ENCODE measurements around the gene PRKAR1A.
"Not testable (repeated sequence)": the region's sequence is repeated elsewhere in the genome, so short reads cannot be mapped to it uniquely, and the experiment has no call there.

PRKAR1A gene

GRCh38 chr17:68578236-68578635 is 66.0 kb downstream of the PRKAR1A start:
- DNase-seq (ENCODE audit: low read depth in 1 of 2, low spot score in 1 of 2) = no peak

DNA sequence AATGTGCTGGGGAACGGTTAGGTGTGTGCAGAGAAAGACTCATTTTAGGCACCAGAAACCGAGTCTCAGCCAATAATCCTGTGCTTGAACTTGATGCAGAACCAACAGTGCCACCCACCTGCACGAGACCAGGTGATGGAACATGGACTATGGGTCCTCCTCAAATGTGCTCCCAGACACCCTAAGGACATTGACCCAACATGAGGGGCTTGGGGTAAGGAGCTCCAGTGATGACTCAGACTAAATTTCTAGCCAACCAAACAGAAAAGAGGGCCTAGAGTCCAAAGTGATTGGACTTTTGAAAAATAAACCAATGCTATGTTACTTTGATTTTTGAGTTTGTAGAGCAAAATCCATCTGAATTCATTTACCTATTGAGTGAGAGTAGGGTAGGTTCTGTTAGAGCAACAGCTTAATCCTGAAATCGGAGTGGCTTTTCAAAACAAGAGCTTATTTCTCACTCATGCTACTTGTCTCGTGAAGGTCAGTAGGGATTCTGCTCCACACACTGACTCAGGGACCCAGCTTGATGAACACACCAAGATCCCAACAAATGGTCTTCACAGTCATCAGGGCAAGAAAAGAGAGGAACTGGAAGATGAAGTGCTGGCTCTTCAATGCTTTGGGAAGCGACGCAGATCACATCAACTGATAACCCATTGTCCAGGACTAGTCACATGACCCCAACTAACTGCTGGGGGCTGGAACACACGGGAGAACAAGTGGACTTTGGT is 67.1 kb downstream of the PRKAR1A start:
- no peak for DNase-seq (ENCODE audit: low read depth in 1 of 2, low spot score in 1 of 2)

- no peak for DNase-seq (ENCODE audit: low read depth in 1 of 2, low spot score in 1 of 2)
Observed at GRCh38 chr17:68580236-68580770, 68.1 kb downstream of the PRKAR1A start.

GRCh38 chr17:68581863-68582645 is 69.8 kb downstream of the PRKAR1A start:
- no peak for DNase-seq (ENCODE audit: low read depth in 1 of 2, low spot score in 1 of 2)

- not testable (repeated sequence) for DNase-seq (ENCODE audit: low read depth in 1 of 2, low spot score in 1 of 2)
Observed at GRCh38 chr17:68582867-68583266, 70.6 kb downstream of the PRKAR1A start.

- no peak for DNase-seq (ENCODE audit: low read depth in 1 of 2, low spot score in 1 of 2)
Observed at GRCh38 chr17:68584581-68585303, 72.5 kb downstream of the PRKAR1A start.

DNA sequence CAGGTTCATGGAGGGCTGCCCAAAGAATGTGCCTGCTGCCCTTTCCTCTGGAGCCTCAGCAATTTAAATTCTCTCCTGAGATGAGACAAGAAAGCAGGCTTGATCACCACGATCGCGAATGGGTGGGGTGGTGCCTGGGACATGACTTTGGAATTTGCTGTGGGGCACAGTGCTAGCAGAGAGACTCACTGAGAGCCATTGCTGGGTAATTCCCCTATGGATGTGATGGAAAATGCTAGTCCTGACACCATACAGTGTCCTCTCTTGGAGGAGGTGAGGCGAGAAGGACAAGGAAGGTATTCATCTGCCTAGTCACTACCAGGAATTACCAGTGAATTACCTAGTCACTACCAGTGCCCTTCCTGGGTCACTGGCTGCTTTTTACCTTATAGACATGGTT is 73.4 kb downstream of the PRKAR1A start:
- DNase-seq (ENCODE audit: low read depth in 1 of 2, low spot score in 1 of 2) = no peak

DNA sequence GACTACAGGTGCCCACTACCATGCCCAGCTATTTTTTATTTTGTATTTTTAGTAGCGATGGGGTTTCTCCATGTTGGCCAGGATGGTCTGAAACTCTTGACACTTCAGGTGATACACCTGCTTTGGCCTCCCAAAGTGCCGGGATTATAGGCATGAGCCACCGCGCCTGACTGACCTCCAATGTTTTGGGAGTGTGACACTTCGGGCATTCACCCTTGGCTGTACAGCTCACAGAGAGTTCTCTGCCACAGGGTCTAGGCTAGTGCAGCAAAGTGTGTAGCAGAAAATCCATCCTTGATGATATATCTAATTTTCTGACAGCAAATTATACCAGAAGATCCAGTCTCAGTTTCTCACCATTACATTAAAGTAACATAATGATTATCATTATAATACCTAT is 74.8 kb downstream of the PRKAR1A start:
- no peak for DNase-seq (ENCODE audit: low read depth in 1 of 2, low spot score in 1 of 2)

DNA sequence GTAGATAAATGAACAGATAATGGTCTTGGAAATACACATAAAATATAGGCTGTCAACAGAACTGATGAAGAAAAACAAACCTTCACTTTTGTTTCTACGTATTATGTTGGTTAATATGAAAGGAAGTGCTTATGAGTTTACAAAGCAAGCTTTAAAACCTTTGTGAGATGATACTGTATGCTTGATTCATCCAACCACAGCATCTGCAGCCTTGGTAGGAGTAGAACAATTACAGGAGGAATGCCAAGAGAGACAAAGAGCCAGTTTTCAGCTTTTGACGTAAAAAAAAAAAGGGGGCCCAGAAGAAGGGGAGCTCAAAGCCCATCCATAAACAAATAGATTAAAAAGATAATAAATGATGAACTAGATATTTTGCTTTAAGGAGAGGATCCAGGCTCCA is 75.6 kb downstream of the PRKAR1A start:
- DNase-seq (ENCODE audit: low read depth in 1 of 2, low spot score in 1 of 2) = no peak

GRCh38 chr17:68588362-68588761 is 76.1 kb downstream of the PRKAR1A start:
- DNase-seq (ENCODE audit: low read depth in 1 of 2, low spot score in 1 of 2) = no peak

DNA sequence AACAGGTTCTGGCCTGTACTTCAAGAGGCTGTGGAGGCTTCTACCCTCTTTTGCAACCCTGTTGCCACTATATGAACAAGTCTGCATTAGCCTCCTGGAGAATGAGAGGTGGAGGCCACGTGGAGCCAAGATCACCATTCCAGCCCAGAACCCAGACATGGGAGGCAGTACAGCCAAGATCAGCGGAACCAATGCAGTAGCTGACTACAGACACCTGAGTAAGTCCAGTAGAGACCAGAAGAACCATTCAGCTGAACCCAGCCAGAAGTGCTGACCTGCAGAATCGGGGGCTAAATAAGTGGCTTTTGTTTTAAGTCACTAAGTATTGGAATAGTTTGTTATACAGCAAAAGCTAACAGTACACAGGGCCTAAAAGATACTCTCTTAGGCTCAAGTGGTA is 76.9 kb downstream of the PRKAR1A start:
- DNase-seq (ENCODE audit: low read depth in 1 of 2, low spot score in 1 of 2) = no peak

DNA sequence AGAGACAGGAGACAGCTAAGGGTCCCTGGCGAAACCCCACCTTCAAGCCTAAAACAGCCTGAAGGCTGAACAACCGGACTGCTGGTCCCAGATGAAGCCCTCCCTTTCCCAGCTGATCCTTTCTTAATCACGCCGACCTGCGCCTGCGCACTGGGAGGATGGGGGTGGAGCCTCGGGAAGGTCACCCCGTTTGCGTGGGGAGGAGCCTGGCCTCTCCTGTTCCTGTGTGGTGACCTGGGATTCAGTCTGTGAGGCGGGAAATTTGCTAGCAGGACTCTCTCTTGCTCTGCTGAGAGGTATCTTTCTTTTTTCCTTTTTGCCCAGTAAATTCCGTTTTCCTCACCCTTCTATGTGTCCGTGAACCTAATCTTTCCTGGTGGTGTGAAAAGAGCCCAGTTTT is 79.4 kb downstream of the PRKAR1A start:
- DNase-seq (ENCODE audit: low read depth in 1 of 2, low spot score in 1 of 2) = no peak

DNA sequence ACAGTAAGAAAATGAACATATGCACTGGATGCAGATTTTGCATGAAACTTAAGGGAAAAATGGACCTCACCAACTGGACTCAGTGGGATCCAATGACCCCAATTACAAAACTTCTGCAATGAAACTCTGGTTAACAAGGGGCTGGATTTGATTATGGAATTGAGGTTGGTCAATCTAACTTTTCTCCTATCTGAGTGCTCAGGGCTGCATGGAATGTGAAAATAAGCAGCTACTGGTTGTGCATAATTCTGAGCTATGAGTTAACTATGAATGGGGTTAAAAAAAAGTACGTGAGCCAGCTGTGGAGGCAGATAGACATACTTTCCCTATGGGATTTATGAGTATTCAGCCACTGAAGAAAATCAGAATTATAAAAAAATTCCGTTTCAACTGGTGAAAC is 79.8 kb downstream of the PRKAR1A start:
- no peak for DNase-seq (ENCODE audit: low read depth in 1 of 2, low spot score in 1 of 2)

- no peak for DNase-seq (ENCODE audit: low read depth in 1 of 2, low spot score in 1 of 2)
Observed at GRCh38 chr17:68592682-68593641, 80.7 kb downstream of the PRKAR1A start.

DNA sequence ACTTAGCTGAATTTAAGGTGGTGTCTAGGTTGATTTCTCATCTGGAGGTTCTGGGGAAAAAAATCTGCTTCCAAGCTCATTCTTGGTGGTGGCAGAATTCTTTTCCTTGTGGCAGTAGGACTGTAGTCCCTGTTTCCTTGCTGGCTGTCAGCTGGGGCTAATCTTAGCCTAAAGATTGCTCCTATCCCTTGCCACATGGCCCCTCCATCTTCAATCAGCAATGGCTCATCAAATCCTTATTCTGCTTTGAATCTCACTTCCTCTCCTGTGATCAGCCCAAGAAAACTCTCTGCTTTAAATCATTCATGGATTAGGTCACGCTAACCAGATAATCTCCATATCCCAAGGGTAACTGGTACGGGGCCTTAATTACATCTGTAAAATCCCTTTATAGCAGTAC is 82.3 kb downstream of the PRKAR1A start:
- DNase-seq (ENCODE audit: low read depth in 1 of 2, low spot score in 1 of 2) = no peak

DNA sequence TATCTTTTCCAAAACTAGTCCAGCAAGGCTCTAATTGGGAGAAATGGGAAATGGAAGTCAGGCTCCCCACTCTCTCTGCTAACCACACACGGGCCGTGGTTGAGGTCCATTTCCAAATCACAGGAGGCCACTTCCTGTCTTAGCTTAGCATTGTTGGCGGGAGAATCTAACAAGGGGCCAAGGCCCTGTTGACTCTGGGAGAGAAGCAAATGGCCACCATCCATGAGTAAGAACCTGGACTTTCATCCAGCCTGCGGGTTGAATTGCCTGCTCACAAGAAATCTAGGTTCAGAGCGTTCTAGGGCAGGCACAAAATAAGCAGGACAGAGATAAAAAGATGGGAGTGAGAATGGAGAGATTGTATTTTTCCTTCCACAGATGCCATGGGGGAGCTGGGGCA is 83.3 kb downstream of the PRKAR1A start:
- DNase-seq (ENCODE audit: low read depth in 1 of 2, low spot score in 1 of 2) = no peak

DNA sequence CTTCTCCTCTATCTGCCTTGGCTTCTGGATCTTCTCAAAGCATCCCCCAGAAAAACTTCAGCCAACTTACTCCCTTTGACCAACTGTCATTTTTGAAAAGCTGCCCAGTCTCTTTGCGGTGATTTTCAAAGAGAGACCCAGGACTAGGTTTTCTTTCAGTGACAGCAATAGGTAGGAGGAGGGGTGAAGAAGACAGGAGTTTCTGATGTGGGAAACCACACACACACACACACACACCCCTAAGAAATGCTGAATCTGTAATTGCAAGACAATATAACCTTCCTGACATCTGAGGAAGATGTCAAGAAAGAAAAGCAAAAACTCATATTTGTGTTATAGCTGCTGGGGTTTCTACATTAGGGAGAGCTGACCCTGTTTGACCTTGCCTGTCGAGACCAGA is 83.8 kb downstream of the PRKAR1A start:
- DNase-seq (ENCODE audit: low read depth in 1 of 2, low spot score in 1 of 2) = no peak

DNA sequence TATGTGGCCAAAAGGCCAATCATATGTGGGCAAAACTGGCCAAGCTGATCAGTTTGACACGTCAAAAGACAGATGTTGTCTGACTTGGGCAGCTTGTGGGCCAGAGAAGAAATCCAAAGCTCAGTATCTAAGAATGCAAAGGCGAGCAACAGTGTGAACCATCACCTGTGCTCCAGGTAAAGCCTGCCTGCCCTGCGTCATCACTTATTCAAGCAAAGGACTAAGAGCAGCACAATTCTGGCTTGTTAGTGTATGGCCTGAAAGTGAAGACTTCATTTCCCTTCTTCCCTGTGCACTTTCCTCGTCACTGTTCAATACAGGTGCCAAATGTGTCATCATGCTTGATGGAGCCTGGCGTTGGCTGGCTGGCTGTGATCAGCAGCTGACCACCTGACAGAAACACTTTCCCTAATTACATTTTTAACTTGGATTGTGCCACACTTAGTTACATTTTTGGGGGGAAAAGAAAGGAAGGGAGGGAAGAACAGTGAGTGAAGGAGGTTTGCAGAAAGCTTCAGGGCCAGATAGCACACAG is 84.2 kb downstream of the PRKAR1A start:
- DNase-seq (ENCODE audit: low read depth in 1 of 2, low spot score in 1 of 2) = no peak

- no peak for DNase-seq (ENCODE audit: low read depth in 1 of 2, low spot score in 1 of 2)
Observed at GRCh38 chr17:68598074-68598473, 85.8 kb downstream of the PRKAR1A start.

GRCh38 chr17:68598545-68598961 is 86.3 kb downstream of the PRKAR1A start:
- DNase-seq (ENCODE audit: low read depth in 1 of 2, low spot score in 1 of 2) = no peak
